Measurements from ENCODE around the gene DTHD1.

DTHD1 gene

GRCh38 chr4:36313703-36314102 is 32.3 kb downstream of the DTHD1 start:
- Histone ChIP-seq H3K36me3 (ENCODE audit: insufficient read depth, insufficient read length, low read length) (no peaks in the 10 kb centered on the region), H3K9me3 (ENCODE audit: insufficient read depth, low read length) (no peaks in the 10 kb centered on the region), H3K9ac (ENCODE audit: insufficient read length, low read depth) (no peak overlapping the region), H3K27me3 (ENCODE audit: insufficient read depth, insufficient read length) (no peaks in the 10 kb centered on the region), H3K4me3 (ENCODE audit: insufficient read length, low read depth) (no peak overlapping the region), H3K4me1 (ENCODE audit: insufficient read depth, insufficient read length) (no peaks in the 10 kb centered on the region)
- no peak for DNase-seq (ENCODE audit: low read depth, low spot score)
- TF ChIP-seq SUZ12 (IDR thresholded peaks at IDR 0.05; ENCODE audit: extremely low read depth, insufficient read depth, insufficient read length) (no peak), ZNF274 (IDR thresholded peaks at IDR 0.05; ENCODE audit: low read depth, low read length) (no peak), YY1 (IDR thresholded peaks at IDR 0.05; ENCODE audit: insufficient read depth, insufficient read length) (no peak)

- Histone ChIP-seq H3K27me3 (ENCODE audit: insufficient read depth, insufficient read length) (no peaks in the 10 kb centered on the region), H3K9me3 (ENCODE audit: insufficient read depth, low read length) (no peaks in the 10 kb centered on the region), H3K4me3 (ENCODE audit: insufficient read length, low read depth) (no peak overlapping the region), H3K9ac (ENCODE audit: insufficient read length, low read depth) (no peak overlapping the region), H3K4me1 (ENCODE audit: insufficient read depth, insufficient read length) (no peaks in the 10 kb centered on the region), H3K36me3 (ENCODE audit: insufficient read depth, insufficient read length, low read length) (no peaks in the 10 kb centered on the region)
- no peak for TF ChIP-seq SUZ12 (IDR thresholded peaks at IDR 0.05; ENCODE audit: extremely low read depth, insufficient read depth, insufficient read length)
- TF ChIP-seq ZNF274 (IDR thresholded peaks at IDR 0.05; ENCODE audit: low read depth, low read length): no peak
- TF ChIP-seq YY1 (IDR thresholded peaks at IDR 0.05; ENCODE audit: insufficient read depth, insufficient read length): no peak
- no peak for DNase-seq (ENCODE audit: low read depth, low spot score)
Measured at GRCh38 chr4:36316607-36317006, 35.2 kb downstream of the DTHD1 start.

GRCh38 chr4:36317721-36318120 is 36.3 kb downstream of the DTHD1 start:
- TF ChIP-seq SUZ12 (IDR thresholded peaks at IDR 0.05; ENCODE audit: extremely low read depth, insufficient read depth, insufficient read length) (no peak), YY1 (IDR thresholded peaks at IDR 0.05; ENCODE audit: insufficient read depth, insufficient read length) (no peak), ZNF274 (IDR thresholded peaks at IDR 0.05; ENCODE audit: low read depth, low read length) (no peak)
- Histone ChIP-seq H3K4me1 (ENCODE audit: insufficient read depth, insufficient read length) (no peaks in the 10 kb centered on the region), H3K9me3 (ENCODE audit: insufficient read depth, low read length) (no peaks in the 10 kb centered on the region), H3K4me3 (ENCODE audit: insufficient read length, low read depth) (no peak overlapping the region), H3K9ac (ENCODE audit: insufficient read length, low read depth) (no peak overlapping the region), H3K27me3 (ENCODE audit: insufficient read depth, insufficient read length) (no peaks in the 10 kb centered on the region), H3K36me3 (ENCODE audit: insufficient read depth, insufficient read length, low read length) (no peaks in the 10 kb centered on the region)
- DNase-seq (ENCODE audit: low read depth, low spot score): no peak

- Histone ChIP-seq H3K27me3 (ENCODE audit: insufficient read depth, insufficient read length) (no peaks in the 10 kb centered on the region), H3K4me1 (ENCODE audit: insufficient read depth, insufficient read length) (no peaks in the 10 kb centered on the region), H3K9ac (ENCODE audit: insufficient read length, low read depth) (no peak overlapping the region), H3K4me3 (ENCODE audit: insufficient read length, low read depth) (no peak overlapping the region), H3K9me3 (ENCODE audit: insufficient read depth, low read length) (no peaks in the 10 kb centered on the region), H3K36me3 (ENCODE audit: insufficient read depth, insufficient read length, low read length) (no peaks in the 10 kb centered on the region)
- no peak for DNase-seq (ENCODE audit: low read depth, low spot score)
- TF ChIP-seq ZNF274 (IDR thresholded peaks at IDR 0.05; ENCODE audit: low read depth, low read length): no peak
- no peak for TF ChIP-seq YY1 (IDR thresholded peaks at IDR 0.05; ENCODE audit: insufficient read depth, insufficient read length)
- no peak for TF ChIP-seq SUZ12 (IDR thresholded peaks at IDR 0.05; ENCODE audit: extremely low read depth, insufficient read depth, insufficient read length)
Measured at GRCh38 chr4:36320117-36320896, 38.9 kb downstream of the DTHD1 start.

- no peaks in the 10 kb centered on the region for H3K27me3 ChIP-seq (ENCODE audit: insufficient read depth, insufficient read length)
Measured at GRCh38 chr4:36321176-36321575, 39.8 kb downstream of the DTHD1 start.

GRCh38 chr4:36322921-36323354 is 41.5 kb downstream of the DTHD1 start:
- no peak overlapping the region for H3K4me3 ChIP-seq (ENCODE audit: insufficient read length, low read depth)
- no peaks in the 10 kb centered on the region for H3K4me1 ChIP-seq (ENCODE audit: insufficient read depth, insufficient read length)
- H3K36me3 ChIP-seq (ENCODE audit: insufficient read depth, insufficient read length, low read length): no peaks in the 10 kb centered on the region
- no peak overlapping the region for H3K9ac ChIP-seq (ENCODE audit: insufficient read length, low read depth)
- H3K27me3 ChIP-seq (ENCODE audit: insufficient read depth, insufficient read length): no peaks in the 10 kb centered on the region
- DNase-seq (ENCODE audit: low read depth, low spot score): no peak
- no peaks in the 10 kb centered on the region for H3K9me3 ChIP-seq (ENCODE audit: insufficient read depth, low read length)
- TF ChIP-seq YY1 (IDR thresholded peaks at IDR 0.05; ENCODE audit: insufficient read depth, insufficient read length) (no peak), ZNF274 (IDR thresholded peaks at IDR 0.05; ENCODE audit: low read depth, low read length) (no peak), SUZ12 (IDR thresholded peaks at IDR 0.05; ENCODE audit: extremely low read depth, insufficient read depth, insufficient read length) (no peak)

More at GRCh38 chr4:36321176-36321575, 39.8 kb downstream of the DTHD1 start:
- Histone ChIP-seq H3K36me3 (ENCODE audit: insufficient read depth, insufficient read length, low read length) (no peaks in the 10 kb centered on the region), H3K4me1 (ENCODE audit: insufficient read depth, insufficient read length) (no peaks in the 10 kb centered on the region), H3K9me3 (ENCODE audit: insufficient read depth, low read length) (no peaks in the 10 kb centered on the region), H3K4me3 (ENCODE audit: insufficient read length, low read depth) (no peak overlapping the region), H3K9ac (ENCODE audit: insufficient read length, low read depth) (no peak overlapping the region)
- DNase-seq (ENCODE audit: low read depth, low spot score): no peak
- TF ChIP-seq SUZ12 (IDR thresholded peaks at IDR 0.05; ENCODE audit: extremely low read depth, insufficient read depth, insufficient read length) (no peak), YY1 (IDR thresholded peaks at IDR 0.05; ENCODE audit: insufficient read depth, insufficient read length) (no peak), ZNF274 (IDR thresholded peaks at IDR 0.05; ENCODE audit: low read depth, low read length) (no peak)

- no peak overlapping the region for H3K4me3 ChIP-seq (ENCODE audit: insufficient read length, low read depth)
- DNase-seq (ENCODE audit: low read depth, low spot score): no peak
- no peaks in the 10 kb centered on the region for H3K36me3 ChIP-seq (ENCODE audit: insufficient read depth, insufficient read length, low read length)
- no peaks in the 10 kb centered on the region for H3K4me1 ChIP-seq (ENCODE audit: insufficient read depth, insufficient read length)
- TF ChIP-seq YY1 (IDR thresholded peaks at IDR 0.05; ENCODE audit: insufficient read depth, insufficient read length) (no peak), SUZ12 (IDR thresholded peaks at IDR 0.05; ENCODE audit: extremely low read depth, insufficient read depth, insufficient read length) (no peak), ZNF274 (IDR thresholded peaks at IDR 0.05; ENCODE audit: low read depth, low read length) (no peak)
- H3K27me3 ChIP-seq (ENCODE audit: insufficient read depth, insufficient read length): no peaks in the 10 kb centered on the region
- H3K9me3 ChIP-seq (ENCODE audit: insufficient read depth, low read length): no peaks in the 10 kb centered on the region
- no peak overlapping the region for H3K9ac ChIP-seq (ENCODE audit: insufficient read length, low read depth)
Measured at GRCh38 chr4:36323816-36324419, 42.5 kb downstream of the DTHD1 start.

Measured in NT2/D1 (cell line).